Peyer's patch (tissue), 4 donors: Measurements from ENCODE around the gene AGO1. TPM values are rescaled to one million over a fixed set of nuclear protein-coding genes. Genes with fewer than 3 reads are reported as not detected.
"Not testable (repeated sequence)": the region's sequence is repeated elsewhere in the genome, so short reads cannot be mapped to it uniquely, and the experiment has no call there.

Experiments used
- DNase-seq, 3 donors: peaks; one replicate each; pipeline ENCODE4 v3.0.0-alpha.2; 2017 to 2019
- H3K27ac ChIP-seq, 4 donors: fragments of 200-600 bp; sonication (generic); one replicate each; pipeline ENCODE4 v1.5.1; 2016 to 2019
- H3K27me3 ChIP-seq, 2 donors: fragments of 200-600 bp; sonication (generic); one replicate each; pipeline ENCODE4 v1.5.1; 2019
- H3K36me3 ChIP-seq, 3 donors: fragments of 200-600 bp; sonication (generic); one replicate each; pipeline ENCODE4 v1.5.1; 2016 to 2019
- H3K4me1 ChIP-seq, 4 donors: fragments of 200-600 bp; sonication (generic); one replicate each; pipeline ENCODE4 v1.5.1; 2016 to 2019
- H3K4me3 ChIP-seq, 4 donors: fragments of 200-600 bp; sonication (generic); 1 replicate in 3 of 4; 2 replicates in 1 of 4; pipeline ENCODE4 v1.5.1; 2016 to 2019; ENCODE audit warnings: mild to moderate bottlenecking in 1 of 4
- H3K9me3 ChIP-seq, 4 donors: fragments of 200-600 bp; sonication (generic); one replicate each; pipeline ENCODE4 v1.5.1; 2016 to 2019; ENCODE audit warnings: mild to moderate bottlenecking in 1 of 4
- POLR2A ChIP-seq, 2 donors: fragments of 450-650 bp; IDR thresholded peaks; one replicate each; pipeline ENCODE4 v1.5.1; 2017; ENCODE audit warnings: antibody characterized with exemption in 2 of 2, mild to moderate bottlenecking in 2 of 2, moderate library complexity in 2 of 2
- total RNA-seq, 4 donors: library from RNA; depleted of rRNA; stranded (reverse); fragments of >200 nt; gene quantifications; one replicate each; pipeline ENCODE4 v1.1.0, GENCODE V29; 2016
- TF ChIP-seq, protein P1 (sequence below), 6 experiments: fragments of 450-650 bp in 4 of 6; fragments of 200-600 bp in 2 of 6; sonication (generic) in 1 of 6; IDR thresholded peaks; one replicate each; pipeline ENCODE4 v1.5.1; 2017 to 2019; ENCODE audit warnings: antibody characterized with exemption in 6 of 6, mild to moderate bottlenecking in 3 of 6, moderate library complexity in 1 of 6

Gene AGO1
- total RNA-seq, 4 donors from 2014 or later, result 27.0 to 39.7 (median 31.7) TPM

DNA sequence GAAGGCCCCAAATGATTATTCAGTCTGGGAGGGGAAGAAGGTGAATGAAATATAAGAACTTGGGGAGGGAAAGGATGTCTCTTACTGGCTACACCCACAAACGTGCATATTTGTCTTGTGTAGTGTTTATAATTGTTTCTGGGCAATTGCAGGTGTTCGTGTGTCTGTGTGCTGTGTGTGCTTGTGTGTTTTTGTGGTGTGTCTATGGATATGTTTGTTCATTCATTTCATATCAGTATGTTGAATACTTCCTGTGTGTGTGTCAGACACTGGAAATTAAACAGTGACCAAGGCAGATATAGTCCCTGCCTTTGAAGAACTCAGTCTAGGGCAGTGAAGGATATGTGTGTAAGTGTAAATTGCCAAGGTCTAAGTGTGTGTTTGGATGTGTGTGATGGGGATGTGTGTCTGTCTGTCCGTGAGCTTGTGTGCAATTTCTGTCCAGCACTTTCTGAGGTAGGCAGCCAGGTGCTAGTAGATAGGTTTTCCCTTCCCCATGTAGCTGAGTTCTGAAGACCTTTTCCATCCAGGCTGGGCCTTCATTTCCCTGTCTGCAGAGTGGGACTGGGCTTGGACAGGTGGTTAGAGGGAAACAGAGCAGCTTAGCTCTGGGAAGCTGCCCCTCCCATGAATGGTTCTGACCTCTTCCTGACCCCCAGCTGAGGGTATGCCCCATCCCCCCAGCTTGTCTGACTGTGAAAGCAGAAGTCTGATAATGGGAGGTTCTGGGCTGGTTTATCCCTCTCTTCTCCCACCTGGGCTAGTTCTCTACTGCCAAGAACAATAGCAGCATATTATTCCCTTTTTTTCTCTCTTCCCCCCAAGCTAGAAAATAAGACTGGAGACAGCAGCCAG lies 3.8 kb downstream of the AGO1 start:
- peak in 2 of 3 donors; percentile 48 to 52 for DNase-seq
- H3K4me1 ChIP-seq, result peaks cover 5 to 54% (median 8%) of the 10 kb centered on the region in 4 donors
- peak overlapping the region; percentile 8 to 65 (median 32) for H3K27ac ChIP-seq
- peaks cover 0 to 24% (median 0%) of the 10 kb centered on the region in 3 donors for H3K36me3 ChIP-seq
- H3K4me3 ChIP-seq, result no peak overlapping the region
- no peaks in the 10 kb centered on the region for H3K27me3 ChIP-seq
- no peaks in the 10 kb centered on the region for H3K9me3 ChIP-seq
- TF ChIP-seq, protein P1, sequence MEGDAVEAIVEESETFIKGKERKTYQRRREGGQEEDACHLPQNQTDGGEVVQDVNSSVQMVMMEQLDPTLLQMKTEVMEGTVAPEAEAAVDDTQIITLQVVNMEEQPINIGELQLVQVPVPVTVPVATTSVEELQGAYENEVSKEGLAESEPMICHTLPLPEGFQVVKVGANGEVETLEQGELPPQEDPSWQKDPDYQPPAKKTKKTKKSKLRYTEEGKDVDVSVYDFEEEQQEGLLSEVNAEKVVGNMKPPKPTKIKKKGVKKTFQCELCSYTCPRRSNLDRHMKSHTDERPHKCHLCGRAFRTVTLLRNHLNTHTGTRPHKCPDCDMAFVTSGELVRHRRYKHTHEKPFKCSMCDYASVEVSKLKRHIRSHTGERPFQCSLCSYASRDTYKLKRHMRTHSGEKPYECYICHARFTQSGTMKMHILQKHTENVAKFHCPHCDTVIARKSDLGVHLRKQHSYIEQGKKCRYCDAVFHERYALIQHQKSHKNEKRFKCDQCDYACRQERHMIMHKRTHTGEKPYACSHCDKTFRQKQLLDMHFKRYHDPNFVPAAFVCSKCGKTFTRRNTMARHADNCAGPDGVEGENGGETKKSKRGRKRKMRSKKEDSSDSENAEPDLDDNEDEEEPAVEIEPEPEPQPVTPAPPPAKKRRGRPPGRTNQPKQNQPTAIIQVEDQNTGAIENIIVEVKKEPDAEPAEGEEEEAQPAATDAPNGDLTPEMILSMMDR (IDR thresholded peaks at IDR 0.05), result no peak
- no peak for TF ChIP-seq POLR2A (IDR thresholded peaks at IDR 0.05)

GRCh38 chr1:35887508-35887907 lies 4.5 kb downstream of the AGO1 start:
- H3K4me3 ChIP-seq, result no peak overlapping the region
- no peak for DNase-seq
- TF ChIP-seq, protein P1 (IDR thresholded peaks at IDR 0.05), result no peak
- no peak for TF ChIP-seq POLR2A (IDR thresholded peaks at IDR 0.05)
- H3K27me3 ChIP-seq, result no peaks in the 10 kb centered on the region
- peaks cover 0 to 31% (median 0%) of the 10 kb centered on the region in 3 donors for H3K36me3 ChIP-seq
- H3K4me1 ChIP-seq, result peaks cover 5 to 52% (median 8%) of the 10 kb centered on the region in 4 donors
- peak overlapping the region in 3 of 4 donors; percentile 8 to 65 (median 13) for H3K27ac ChIP-seq
- no peaks in the 10 kb centered on the region for H3K9me3 ChIP-seq

DNA sequence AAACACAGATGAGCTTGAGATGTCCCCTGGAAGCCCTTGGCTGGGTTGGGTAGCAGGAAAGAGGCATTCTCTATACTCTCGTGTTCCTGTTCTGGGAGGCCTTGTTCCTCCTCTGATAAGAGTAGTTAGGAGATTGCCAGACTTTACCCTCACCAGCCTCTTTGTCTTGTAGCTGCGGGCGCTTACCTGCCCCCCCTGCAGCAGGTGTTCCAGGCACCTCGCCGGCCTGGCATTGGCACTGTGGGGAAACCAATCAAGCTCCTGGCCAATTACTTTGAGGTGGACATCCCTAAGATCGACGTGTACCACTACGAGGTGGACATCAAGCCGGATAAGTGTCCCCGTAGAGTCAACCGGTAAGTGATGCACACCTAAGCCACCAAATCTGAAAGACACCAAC lies 5.2 kb downstream of the AGO1 start:
- peaks cover 5 to 49% (median 8%) of the 10 kb centered on the region in 4 donors for H3K4me1 ChIP-seq

DNA sequence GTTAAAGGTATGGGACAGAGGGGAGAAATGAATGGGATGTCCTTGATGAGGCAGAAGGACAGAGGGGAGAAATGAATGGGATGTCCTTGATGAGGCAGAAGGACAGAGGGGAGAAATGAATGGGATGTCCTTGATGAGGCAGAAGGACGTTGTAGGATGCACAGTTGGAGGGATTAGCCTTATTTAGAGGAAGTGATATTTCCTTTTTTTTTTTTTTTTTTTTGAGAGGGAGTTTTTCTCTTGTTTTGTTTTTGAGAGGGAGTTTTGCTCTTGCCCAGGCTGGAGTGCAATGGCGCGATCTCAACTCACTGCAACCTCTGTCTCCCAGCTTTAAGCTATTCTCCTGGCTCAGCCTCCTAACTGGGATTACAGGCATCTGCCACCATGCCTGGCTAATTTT lies 6.0 kb downstream of the AGO1 start:
- H3K27ac ChIP-seq, H3K9me3 ChIP-seq, H3K27me3 ChIP-seq, DNase-seq, H3K4me3 ChIP-seq: not testable (repeated sequence)
- peaks cover 3 to 45% (median 7%) of the 10 kb centered on the region in 4 donors for H3K4me1 ChIP-seq
- peaks cover 0 to 46% (median 0%) of the 10 kb centered on the region in 3 donors for H3K36me3 ChIP-seq

More for the DNA sequence above, 5.2 kb downstream of the AGO1 start:
- no peaks in the 10 kb centered on the region for H3K27me3 ChIP-seq
- peak in 2 of 3 donors; percentile 48 to 63 for DNase-seq
- peaks cover 0 to 39% (median 0%) of the 10 kb centered on the region in 3 donors for H3K36me3 ChIP-seq
- H3K27ac ChIP-seq, result peak overlapping the region in 1 of 4 donors; percentile 8
- no peaks in the 10 kb centered on the region for H3K9me3 ChIP-seq
- TF ChIP-seq, protein P1 (IDR thresholded peaks at IDR 0.05), result no peak
- TF ChIP-seq POLR2A (IDR thresholded peaks at IDR 0.05), result no peak
- H3K4me3 ChIP-seq, result no peak overlapping the region

DNA sequence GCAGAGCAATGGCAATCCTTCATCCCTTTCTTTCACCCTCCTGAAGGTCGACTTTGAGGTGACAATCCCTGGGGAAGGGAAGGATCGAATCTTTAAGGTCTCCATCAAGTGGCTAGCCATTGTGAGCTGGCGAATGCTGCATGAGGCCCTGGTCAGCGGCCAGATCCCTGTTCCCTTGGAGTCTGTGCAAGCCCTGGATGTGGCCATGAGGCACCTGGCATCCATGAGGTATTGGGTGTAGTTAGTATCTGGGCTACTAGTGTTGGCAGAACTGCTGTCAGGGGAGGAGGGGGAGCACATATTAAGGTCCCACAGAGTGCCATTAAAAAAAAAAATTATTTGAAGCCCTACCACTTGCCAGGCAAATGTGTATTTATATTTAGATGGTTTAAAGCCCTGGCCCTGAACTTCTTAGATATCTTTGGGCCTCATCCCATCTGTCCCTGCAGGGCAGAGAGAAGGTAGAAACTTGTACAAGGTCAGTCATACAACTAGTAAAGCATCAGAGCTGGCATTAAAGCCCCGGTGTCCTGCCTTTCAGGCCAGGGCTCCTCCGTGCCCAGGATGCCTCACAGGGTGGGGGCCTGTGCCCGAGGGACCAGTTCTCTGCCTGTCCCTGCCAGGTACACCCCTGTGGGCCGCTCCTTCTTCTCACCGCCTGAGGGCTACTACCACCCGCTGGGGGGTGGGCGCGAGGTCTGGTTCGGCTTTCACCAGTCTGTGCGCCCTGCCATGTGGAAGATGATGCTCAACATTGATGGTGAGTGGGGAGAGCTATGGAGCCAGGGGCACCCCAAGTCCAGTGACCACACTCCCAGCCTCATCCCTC lies 10.3 kb downstream of the AGO1 start:
- TF ChIP-seq, protein P1 (IDR thresholded peaks at IDR 0.05), result no peak
- TF ChIP-seq POLR2A (IDR thresholded peaks at IDR 0.05), result no peak
- no peaks in the 10 kb centered on the region for H3K9me3 ChIP-seq
- H3K4me3 ChIP-seq, result no peak overlapping the region
- peaks cover 0 to 88% (median 4%) of the 10 kb centered on the region in 3 donors for H3K36me3 ChIP-seq
- peak overlapping the region in 1 of 4 donors; percentile 21 for H3K27ac ChIP-seq
- DNase-seq, result no peak
- no peaks in the 10 kb centered on the region for H3K27me3 ChIP-seq
- H3K4me1 ChIP-seq, result peaks cover 0 to 2% (median 0%) of the 10 kb centered on the region in 4 donors
